RWPE2 (cell line): Measurements from ENCODE around the gene RAB3GAP1.
"Not testable (repeated sequence)": the region's sequence is repeated elsewhere in the genome, so short reads cannot be mapped to it uniquely, and the experiment has no call there.

ENCODE experiments used
- ATAC-seq: fragments of 200-7000 bp; cut with Tn5 transposase; 3 replicates; pipeline ENCODE4 v1.9.1; 2021; ENCODE audit warnings: low read depth
- DNase-seq: peaks from one replicate; pipeline ENCODE4 v3.0.0-alpha.2; 2020; ENCODE audit warnings: low spot score
- H3K27ac ChIP-seq: fragments of 450-650 bp; 2 replicates; pipeline ENCODE4 v1.5.1; 2017; ENCODE audit warnings: mild to moderate bottlenecking; ENCODE audit not compliant: poor library complexity, severe bottlenecking
- H3K27me3 ChIP-seq: fragments of 250-450 bp; sonication (Bioruptor Pico); 2 replicates; pipeline ENCODE4 v1.5.1; 2021; ENCODE audit warnings: mild to moderate bottlenecking, moderate library complexity; ENCODE audit not compliant: insufficient read depth, poor library complexity, severe bottlenecking
- H3K36me3 ChIP-seq: fragments of 250-450 bp; sonication (Bioruptor Pico); 2 replicates; pipeline ENCODE4 v1.5.1; 2020; ENCODE audit warnings: low read depth, mild to moderate bottlenecking, moderate library complexity
- H3K4me1 ChIP-seq: fragments of 250-450 bp; sonication (Bioruptor Pico); 2 replicates; pipeline ENCODE4 v1.5.1; 2021; ENCODE audit warnings: mild to moderate bottlenecking, moderate library complexity; ENCODE audit not compliant: insufficient read depth, poor library complexity, severe bottlenecking
- H3K4me3 ChIP-seq: fragments of 250-450 bp; sonication (Bioruptor Pico); 2 replicates; pipeline ENCODE4 v1.5.1; 2021; ENCODE audit warnings: mild to moderate bottlenecking, moderate library complexity; ENCODE audit not compliant: severe bottlenecking
- H3K9me3 ChIP-seq: fragments of 250-450 bp; sonication (Bioruptor Pico); 2 replicates; pipeline ENCODE4 v1.5.1; 2021; ENCODE audit warnings: mild to moderate bottlenecking, moderate library complexity; ENCODE audit not compliant: severe bottlenecking
- TF ChIP-seq, protein P1 (sequence below): fragments of 450-650 bp; IDR thresholded peaks from one replicate; pipeline ENCODE4 v1.5.1; 2017; ENCODE audit warnings: mild to moderate bottlenecking, moderate library complexity; ENCODE audit not compliant: poor library complexity, severe bottlenecking

RAB3GAP1 gene

DNA sequence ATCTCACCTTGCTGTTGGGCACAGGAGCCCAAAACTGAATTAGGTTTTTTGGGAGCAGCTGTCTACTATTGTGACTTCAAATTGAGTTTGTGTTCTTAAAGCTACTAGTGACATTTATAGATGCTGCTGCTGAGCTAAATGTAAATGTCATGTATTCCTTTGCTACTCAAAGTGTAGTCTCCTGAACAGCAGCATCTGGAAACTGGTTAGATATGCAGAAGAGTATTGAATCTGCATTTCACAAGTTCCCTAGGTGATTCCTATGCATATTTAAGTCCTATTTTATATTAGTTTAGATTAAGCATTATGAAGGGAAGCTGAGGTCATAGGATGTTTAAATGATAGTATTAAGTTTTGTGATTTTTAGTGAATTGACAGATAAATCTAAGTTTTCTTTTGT, 67.5 kb downstream of the RAB3GAP1 start:
- H3K4me1 ChIP-seq: peaks cover 13% of the 10 kb centered on the region
- peaks cover 69% of the 10 kb centered on the region for H3K36me3 ChIP-seq
- no peak for ATAC-seq
- H3K27ac ChIP-seq: no peak overlapping the region
- no peak for DNase-seq
- H3K4me3 ChIP-seq: no peak overlapping the region
- no peaks in the 10 kb centered on the region for H3K27me3 ChIP-seq
- TF ChIP-seq, protein P1, sequence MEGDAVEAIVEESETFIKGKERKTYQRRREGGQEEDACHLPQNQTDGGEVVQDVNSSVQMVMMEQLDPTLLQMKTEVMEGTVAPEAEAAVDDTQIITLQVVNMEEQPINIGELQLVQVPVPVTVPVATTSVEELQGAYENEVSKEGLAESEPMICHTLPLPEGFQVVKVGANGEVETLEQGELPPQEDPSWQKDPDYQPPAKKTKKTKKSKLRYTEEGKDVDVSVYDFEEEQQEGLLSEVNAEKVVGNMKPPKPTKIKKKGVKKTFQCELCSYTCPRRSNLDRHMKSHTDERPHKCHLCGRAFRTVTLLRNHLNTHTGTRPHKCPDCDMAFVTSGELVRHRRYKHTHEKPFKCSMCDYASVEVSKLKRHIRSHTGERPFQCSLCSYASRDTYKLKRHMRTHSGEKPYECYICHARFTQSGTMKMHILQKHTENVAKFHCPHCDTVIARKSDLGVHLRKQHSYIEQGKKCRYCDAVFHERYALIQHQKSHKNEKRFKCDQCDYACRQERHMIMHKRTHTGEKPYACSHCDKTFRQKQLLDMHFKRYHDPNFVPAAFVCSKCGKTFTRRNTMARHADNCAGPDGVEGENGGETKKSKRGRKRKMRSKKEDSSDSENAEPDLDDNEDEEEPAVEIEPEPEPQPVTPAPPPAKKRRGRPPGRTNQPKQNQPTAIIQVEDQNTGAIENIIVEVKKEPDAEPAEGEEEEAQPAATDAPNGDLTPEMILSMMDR: no peak
- no peaks in the 10 kb centered on the region for H3K9me3 ChIP-seq

DNA sequence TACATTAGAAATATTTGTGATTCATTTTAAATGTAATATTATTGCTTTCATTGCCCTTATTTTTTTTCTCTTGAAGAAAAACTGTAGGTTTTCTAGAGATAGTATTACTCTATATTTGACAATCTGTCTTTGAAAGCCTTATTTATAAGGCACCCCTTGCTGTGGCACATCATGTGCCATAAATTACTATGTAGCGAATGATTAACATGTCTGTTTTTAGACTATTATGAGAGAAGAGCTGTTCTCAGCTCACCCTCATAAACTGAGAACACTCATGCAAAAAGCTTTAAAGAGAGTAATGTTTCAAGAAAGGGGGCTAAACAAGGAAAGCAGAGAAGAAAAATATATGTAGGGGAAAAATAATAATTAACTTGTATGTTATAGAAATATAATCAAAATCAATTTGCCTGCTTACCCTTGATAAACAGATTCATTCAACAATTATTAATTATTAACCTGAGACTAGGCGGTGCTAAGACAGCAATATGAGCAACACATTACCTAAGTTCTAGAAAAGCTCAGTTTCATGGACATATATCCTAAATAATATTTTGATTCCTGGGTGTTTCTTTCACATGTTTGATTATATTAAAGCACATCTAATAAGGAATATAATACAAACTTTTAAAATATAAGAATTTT, 69.0 kb downstream of the RAB3GAP1 start:
- no peaks in the 10 kb centered on the region for H3K9me3 ChIP-seq
- no peak for ATAC-seq
- peaks cover 28% of the 10 kb centered on the region for H3K4me1 ChIP-seq
- H3K27me3 ChIP-seq: no peaks in the 10 kb centered on the region
- H3K27ac ChIP-seq: no peak overlapping the region
- DNase-seq: no peak
- H3K36me3 ChIP-seq: peaks cover 70% of the 10 kb centered on the region
- no peak overlapping the region for H3K4me3 ChIP-seq
- TF ChIP-seq, protein P1: no peak

DNA sequence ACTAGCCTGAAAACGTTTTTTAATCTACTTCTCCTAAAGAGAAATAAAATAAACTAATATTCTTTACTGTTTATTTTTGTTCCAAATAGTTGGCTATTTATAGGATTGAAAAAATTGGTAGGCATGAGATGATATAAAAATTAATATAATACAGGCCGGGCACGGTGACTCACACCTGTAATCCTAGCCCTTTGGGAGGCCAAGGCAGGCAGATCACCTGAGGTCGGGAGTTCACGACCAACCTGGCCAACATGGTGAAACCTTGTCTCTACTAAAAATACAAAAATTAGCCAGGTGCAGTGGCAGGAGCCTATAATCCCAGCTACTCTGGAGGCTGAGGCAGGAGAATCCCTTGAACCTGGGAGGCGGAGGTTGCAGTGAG, 69.6 kb downstream of the RAB3GAP1 start:
- H3K4me3 ChIP-seq, DNase-seq, H3K9me3 ChIP-seq, ATAC-seq, H3K27me3 ChIP-seq, H3K27ac ChIP-seq: not testable (repeated sequence)
- peaks cover 74% of the 10 kb centered on the region for H3K36me3 ChIP-seq
- H3K4me1 ChIP-seq: peaks cover 28% of the 10 kb centered on the region

DNA sequence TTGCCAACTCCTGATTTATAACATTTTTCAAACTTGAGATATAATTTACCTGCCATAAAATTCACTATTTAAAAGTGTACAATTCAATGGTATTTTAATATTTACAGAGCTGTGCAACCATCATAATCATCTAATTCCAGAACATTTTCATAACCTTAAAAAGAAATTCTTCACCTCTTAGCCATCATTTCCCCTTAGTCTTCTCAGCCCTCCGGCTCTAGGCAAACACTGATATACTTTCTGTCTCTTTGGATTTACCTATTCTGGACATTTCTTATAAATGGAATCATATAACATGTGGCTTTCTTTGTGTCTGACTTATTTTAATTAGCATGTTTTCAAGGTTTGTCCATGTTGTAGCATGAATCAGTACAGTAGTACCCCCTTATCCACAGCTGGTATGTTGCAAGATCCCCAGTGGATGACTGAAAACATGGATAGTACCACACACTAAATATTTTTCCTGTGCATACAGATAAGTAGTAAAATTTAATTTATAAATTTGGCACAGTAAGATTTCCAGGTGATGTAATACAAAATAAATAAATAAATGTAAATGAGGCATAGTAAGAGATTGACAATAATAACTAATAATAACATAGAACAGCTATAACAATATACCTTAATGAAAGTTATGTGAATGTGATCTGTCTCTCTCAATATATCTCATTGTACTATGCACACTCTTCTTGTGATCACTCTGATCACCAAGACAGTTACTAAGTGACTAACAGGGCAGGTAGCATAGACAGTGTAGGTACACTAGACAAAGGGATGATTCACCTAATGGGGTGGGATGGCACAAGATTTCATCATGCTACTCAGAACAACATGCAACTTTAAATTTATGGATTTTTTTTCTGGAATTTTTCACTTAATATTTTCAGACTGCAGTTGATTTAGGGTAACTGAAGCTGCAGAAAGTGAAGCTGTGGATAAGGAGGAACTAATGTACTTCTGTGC, 73.1 kb downstream of the RAB3GAP1 start:
- ATAC-seq (peak; percentile 100), DNase-seq (no peak)
- peak overlapping the region; percentile 72 for H3K27ac ChIP-seq
- peaks cover 28% of the 10 kb centered on the region for H3K4me1 ChIP-seq
- no peak overlapping the region for H3K4me3 ChIP-seq
- H3K36me3 ChIP-seq: peaks cover 88% of the 10 kb centered on the region
- H3K27me3 ChIP-seq: no peaks in the 10 kb centered on the region
- H3K9me3 ChIP-seq: no peaks in the 10 kb centered on the region
- TF ChIP-seq, protein P1: no peak

DNA sequence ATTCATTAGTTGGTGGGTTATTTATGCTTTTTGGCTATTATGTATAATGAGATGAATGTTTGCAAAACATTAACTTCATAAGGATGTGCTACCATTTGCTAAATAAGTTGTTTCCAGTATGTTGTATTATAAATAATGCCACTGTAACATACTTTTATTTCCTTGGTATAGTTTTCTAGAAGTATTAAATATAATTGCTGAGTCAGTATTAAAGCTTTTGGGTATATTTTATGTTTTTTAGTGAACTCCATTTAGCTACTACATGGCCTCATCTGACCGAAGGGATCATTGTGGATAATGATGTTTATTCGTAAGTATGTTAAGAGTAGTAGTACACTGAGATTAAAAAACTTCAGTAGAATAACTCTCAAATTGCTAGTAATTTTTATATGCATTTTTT, 73.8 kb downstream of the RAB3GAP1 start:
- TF ChIP-seq, protein P1: no peak
- H3K9me3 ChIP-seq: no peaks in the 10 kb centered on the region
- peaks cover 28% of the 10 kb centered on the region for H3K4me1 ChIP-seq
- peak overlapping the region; percentile 72 for H3K27ac ChIP-seq
- H3K36me3 ChIP-seq: peaks cover 88% of the 10 kb centered on the region
- H3K27me3 ChIP-seq: no peaks in the 10 kb centered on the region
- no peak overlapping the region for H3K4me3 ChIP-seq
- no peak for DNase-seq
- no peak for ATAC-seq
